ENCODE measurements around the gene RNF34. TPM values are rescaled to one million over a fixed set of nuclear protein-coding genes. Genes with fewer than 3 reads are reported as not detected.

Gene RNF34
- total RNA-seq, 1 experiment from 2014 or later: 66.4 TPM

DNA sequence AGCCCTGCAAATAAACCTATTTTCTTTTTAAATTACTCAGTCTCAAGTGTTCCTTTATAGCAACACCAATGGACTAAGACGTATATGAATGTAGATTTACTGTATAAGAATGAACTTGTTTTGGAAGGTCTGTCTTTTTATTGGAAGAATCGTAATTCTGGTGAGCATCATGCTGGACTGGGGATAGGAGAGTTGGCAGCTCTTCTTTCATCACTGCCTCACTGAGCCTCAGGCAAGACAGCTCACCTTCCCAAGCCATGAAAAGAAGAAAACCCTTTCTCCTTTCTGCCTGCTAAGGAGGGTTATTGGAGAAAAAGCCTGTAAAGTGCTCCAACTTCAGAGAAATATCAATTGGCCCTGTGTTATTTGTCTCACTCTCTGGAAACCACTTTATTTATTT, 9.1 kb upstream of the RNF34 start:
- Histone ChIP-seq H4K5ac (ENCODE audit: insufficient read length, low read depth, low read length) (no peak overlapping the region), H2BK12ac (ENCODE audit: insufficient read length, low read depth, low read length) (no peak overlapping the region), H3K18ac (ENCODE audit: insufficient read length, low read depth, low read length) (no peak overlapping the region), H2BK20ac (ENCODE audit: low read depth, low read length, poor library complexity, severe bottlenecking) (no peak overlapping the region), H3K9ac (ENCODE audit: extremely low read depth, insufficient read length, low read length) (no peak overlapping the region), H3K23me2 (ENCODE audit: insufficient read length, low read depth, low read length, poor library complexity, severe bottlenecking) (no peaks in the 10 kb centered on the region), H3K4me2 (ENCODE audit: insufficient read depth, insufficient read length, low read length) (no peak overlapping the region), H3K23ac (ENCODE audit: insufficient read length, low read depth, low read length) (no peak overlapping the region), H4K8ac (replicated peaks; ENCODE audit: insufficient read length, low read depth, low read length) (no peak overlapping the region), H2AFZ (ENCODE audit: low read length) (no peak overlapping the region), H3K9me3 (ENCODE audit: control insufficient read depth, low read depth, low read length) (no peaks in the 10 kb centered on the region), H3K56ac (ENCODE audit: insufficient read length, low read depth, low read length) (no peak overlapping the region), H3K14ac (ENCODE audit: insufficient read depth, low read length) (no peak overlapping the region), H2AK5ac (ENCODE audit: insufficient read length, low read length) (no peak overlapping the region), H3K27ac (ENCODE audit: insufficient read length, low read depth, low read length) (no peak overlapping the region), H4K91ac (ENCODE audit: insufficient read length, low read depth, low read length) (no peak overlapping the region), H2BK15ac (ENCODE audit: low read depth, low read length) (no peak overlapping the region), H3T11ph (ENCODE audit: low read length) (no peak overlapping the region), H3K79me1 (ENCODE audit: insufficient read depth, low read depth, low read length, poor library complexity, severe bottlenecking) (no peaks in the 10 kb centered on the region), H3K4ac (ENCODE audit: low read depth, low read length) (no peak overlapping the region), H3K27me3 (ENCODE audit: insufficient read depth, low read length) (no peaks in the 10 kb centered on the region), H3K4me1 (ENCODE audit: insufficient read depth, low read length) (peaks cover 4% of the 10 kb centered on the region; the same call in 1 of the 2 replicates), H2BK120ac (ENCODE audit: low read depth, low read length, poor library complexity, severe bottlenecking) (no peak overlapping the region), H2BK5ac (ENCODE audit: insufficient read length, low read length) (no peak overlapping the region), H4K20me1 (ENCODE audit: control insufficient read depth, insufficient read depth, insufficient read length) (no peaks in the 10 kb centered on the region), H3K79me2 (ENCODE audit: insufficient read depth, low read length) (0 out of 2 replicates have a peak, but pooled peaks cover 2% of the 10 kb centered on the region)
- DNase-seq: no peak
- Mint-ChIP-seq H3K9me3 (no peaks in the 10 kb centered on the region), H3K4me1 (peaks cover 4% of the 10 kb centered on the region in 2 experiments; a peak in 1 of 4 replicates), H3K27me3 (ENCODE audit: low read depth) (peaks cover 2% of the 10 kb centered on the region; the same call in 1 of the 2 replicates), H3K27ac (no peak overlapping the region), H3K36me3 (ENCODE audit: insufficient read depth in 1 of 3, low read depth in 3 of 3) (no peaks in the 10 kb centered on the region), H3K4me3 (no peak overlapping the region)
- WGBS (ENCODE audit: extremely low coverage, insufficient read length, low lambda C conversion rate): no CpG with 5 or more reads among the region's 2 CpGs
- TF ChIP-seq, protein P1, sequence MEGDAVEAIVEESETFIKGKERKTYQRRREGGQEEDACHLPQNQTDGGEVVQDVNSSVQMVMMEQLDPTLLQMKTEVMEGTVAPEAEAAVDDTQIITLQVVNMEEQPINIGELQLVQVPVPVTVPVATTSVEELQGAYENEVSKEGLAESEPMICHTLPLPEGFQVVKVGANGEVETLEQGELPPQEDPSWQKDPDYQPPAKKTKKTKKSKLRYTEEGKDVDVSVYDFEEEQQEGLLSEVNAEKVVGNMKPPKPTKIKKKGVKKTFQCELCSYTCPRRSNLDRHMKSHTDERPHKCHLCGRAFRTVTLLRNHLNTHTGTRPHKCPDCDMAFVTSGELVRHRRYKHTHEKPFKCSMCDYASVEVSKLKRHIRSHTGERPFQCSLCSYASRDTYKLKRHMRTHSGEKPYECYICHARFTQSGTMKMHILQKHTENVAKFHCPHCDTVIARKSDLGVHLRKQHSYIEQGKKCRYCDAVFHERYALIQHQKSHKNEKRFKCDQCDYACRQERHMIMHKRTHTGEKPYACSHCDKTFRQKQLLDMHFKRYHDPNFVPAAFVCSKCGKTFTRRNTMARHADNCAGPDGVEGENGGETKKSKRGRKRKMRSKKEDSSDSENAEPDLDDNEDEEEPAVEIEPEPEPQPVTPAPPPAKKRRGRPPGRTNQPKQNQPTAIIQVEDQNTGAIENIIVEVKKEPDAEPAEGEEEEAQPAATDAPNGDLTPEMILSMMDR (conservative IDR thresholded peaks at IDR 0.05): no peak

Data from H9 (cell line).